HEK293 (cell line): ENCODE results near the gene OR4D11.

Experiments
- ZNF792 ChIP-seq: fragments of 450-650 bp; formaldehyde crosslinking; IDR thresholded peaks from 2 replicates; pipeline ENCODE4 v1.5.1; 2016; ENCODE audit warnings: missing biosample characterization, missing genetic modification characterization
- ZNF830 ChIP-seq: fragments of 450-650 bp; IDR thresholded peaks from 2 replicates; pipeline ENCODE4 v1.5.0; 2018; ENCODE audit warnings: missing biosample characterization, missing genetic modification characterization, low read depth, mild to moderate bottlenecking, moderate library complexity
- TF ChIP-seq, protein P1 (sequence below): fragments of 450-650 bp; formaldehyde crosslinking; IDR thresholded peaks from 2 replicates; pipeline ENCODE4 v1.5.1; 2016; ENCODE audit warnings: missing biosample characterization, missing genetic modification characterization
- TF ChIP-seq, protein P2 (sequence below): fragments of 450-650 bp; formaldehyde crosslinking; IDR thresholded peaks from 2 replicates; pipeline ENCODE4 v1.5.1; 2016; ENCODE audit warnings: missing biosample characterization, missing genetic modification characterization
- TF ChIP-seq, protein P3 (sequence below): fragments of 450-650 bp; formaldehyde crosslinking; IDR thresholded peaks from 2 replicates; pipeline ENCODE4 v1.5.1; 2016; ENCODE audit warnings: missing biosample characterization, missing genetic modification characterization, low read depth

DNA sequence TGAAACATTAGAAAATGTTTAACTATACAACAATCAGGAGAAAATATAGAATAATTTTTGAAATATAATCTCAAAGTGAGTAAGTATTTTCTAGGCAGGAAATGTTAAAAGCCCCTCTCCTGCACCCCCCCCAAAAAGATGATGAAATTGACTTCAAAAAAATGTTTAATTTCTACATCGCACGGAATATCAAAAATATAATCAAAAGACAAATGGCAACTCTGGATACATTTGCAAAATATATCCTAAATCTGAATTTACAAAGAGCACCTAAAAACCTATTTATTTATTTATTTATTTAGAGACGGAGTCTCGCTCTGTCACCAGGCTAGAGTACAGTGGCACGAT lies 44.9 kb downstream of the OR4D11 start:
- TF ChIP-seq, protein P1, sequence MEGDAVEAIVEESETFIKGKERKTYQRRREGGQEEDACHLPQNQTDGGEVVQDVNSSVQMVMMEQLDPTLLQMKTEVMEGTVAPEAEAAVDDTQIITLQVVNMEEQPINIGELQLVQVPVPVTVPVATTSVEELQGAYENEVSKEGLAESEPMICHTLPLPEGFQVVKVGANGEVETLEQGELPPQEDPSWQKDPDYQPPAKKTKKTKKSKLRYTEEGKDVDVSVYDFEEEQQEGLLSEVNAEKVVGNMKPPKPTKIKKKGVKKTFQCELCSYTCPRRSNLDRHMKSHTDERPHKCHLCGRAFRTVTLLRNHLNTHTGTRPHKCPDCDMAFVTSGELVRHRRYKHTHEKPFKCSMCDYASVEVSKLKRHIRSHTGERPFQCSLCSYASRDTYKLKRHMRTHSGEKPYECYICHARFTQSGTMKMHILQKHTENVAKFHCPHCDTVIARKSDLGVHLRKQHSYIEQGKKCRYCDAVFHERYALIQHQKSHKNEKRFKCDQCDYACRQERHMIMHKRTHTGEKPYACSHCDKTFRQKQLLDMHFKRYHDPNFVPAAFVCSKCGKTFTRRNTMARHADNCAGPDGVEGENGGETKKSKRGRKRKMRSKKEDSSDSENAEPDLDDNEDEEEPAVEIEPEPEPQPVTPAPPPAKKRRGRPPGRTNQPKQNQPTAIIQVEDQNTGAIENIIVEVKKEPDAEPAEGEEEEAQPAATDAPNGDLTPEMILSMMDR (tag by site-specific recombination), result no peak
- TF ChIP-seq ZNF792, result no peak
- TF ChIP-seq ZNF830 (tag by site-specific recombination), result no peak
- TF ChIP-seq, protein P2, sequence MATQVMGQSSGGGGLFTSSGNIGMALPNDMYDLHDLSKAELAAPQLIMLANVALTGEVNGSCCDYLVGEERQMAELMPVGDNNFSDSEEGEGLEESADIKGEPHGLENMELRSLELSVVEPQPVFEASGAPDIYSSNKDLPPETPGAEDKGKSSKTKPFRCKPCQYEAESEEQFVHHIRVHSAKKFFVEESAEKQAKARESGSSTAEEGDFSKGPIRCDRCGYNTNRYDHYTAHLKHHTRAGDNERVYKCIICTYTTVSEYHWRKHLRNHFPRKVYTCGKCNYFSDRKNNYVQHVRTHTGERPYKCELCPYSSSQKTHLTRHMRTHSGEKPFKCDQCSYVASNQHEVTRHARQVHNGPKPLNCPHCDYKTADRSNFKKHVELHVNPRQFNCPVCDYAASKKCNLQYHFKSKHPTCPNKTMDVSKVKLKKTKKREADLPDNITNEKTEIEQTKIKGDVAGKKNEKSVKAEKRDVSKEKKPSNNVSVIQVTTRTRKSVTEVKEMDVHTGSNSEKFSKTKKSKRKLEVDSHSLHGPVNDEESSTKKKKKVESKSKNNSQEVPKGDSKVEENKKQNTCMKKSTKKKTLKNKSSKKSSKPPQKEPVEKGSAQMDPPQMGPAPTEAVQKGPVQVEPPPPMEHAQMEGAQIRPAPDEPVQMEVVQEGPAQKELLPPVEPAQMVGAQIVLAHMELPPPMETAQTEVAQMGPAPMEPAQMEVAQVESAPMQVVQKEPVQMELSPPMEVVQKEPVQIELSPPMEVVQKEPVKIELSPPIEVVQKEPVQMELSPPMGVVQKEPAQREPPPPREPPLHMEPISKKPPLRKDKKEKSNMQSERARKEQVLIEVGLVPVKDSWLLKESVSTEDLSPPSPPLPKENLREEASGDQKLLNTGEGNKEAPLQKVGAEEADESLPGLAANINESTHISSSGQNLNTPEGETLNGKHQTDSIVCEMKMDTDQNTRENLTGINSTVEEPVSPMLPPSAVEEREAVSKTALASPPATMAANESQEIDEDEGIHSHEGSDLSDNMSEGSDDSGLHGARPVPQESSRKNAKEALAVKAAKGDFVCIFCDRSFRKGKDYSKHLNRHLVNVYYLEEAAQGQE, result no peak
- TF ChIP-seq, protein P3, sequence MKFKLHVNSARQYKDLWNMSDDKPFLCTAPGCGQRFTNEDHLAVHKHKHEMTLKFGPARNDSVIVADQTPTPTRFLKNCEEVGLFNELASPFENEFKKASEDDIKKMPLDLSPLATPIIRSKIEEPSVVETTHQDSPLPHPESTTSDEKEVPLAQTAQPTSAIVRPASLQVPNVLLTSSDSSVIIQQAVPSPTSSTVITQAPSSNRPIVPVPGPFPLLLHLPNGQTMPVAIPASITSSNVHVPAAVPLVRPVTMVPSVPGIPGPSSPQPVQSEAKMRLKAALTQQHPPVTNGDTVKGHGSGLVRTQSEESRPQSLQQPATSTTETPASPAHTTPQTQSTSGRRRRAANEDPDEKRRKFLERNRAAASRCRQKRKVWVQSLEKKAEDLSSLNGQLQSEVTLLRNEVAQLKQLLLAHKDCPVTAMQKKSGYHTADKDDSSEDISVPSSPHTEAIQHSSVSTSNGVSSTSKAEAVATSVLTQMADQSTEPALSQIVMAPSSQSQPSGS (tag by site-specific recombination), result no peak
